ENCODE results near the gene DGKI. TPM values are rescaled to one million over a fixed set of nuclear protein-coding genes. Genes with fewer than 3 reads are reported as not detected.

The DGKI gene
- total RNA-seq, 1 experiment from 2014 or later = not detected

DNA sequence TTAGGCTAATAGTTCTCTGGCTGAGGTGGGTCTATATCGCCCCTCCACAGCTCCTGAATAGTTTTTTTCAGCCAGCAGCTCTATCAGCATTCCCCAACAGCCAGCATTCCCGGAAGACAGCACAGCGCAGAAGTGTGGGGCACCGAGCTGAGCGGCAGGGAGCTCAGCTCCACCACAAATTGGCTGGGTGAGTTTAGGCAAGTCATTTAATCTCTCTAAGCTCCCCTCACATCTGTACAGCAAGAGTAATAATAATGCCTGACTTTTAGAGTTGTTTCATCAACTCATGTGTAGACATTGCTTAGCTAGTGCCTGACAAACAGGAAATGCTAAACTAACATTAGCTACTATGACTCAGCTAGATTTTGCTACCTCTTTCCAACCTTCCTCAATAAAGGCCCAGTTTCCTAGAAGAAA, 255.3 kb downstream of the DGKI start:
- Histone ChIP-seq H3K9me3 (ENCODE audit: control insufficient read depth, insufficient read depth, low read depth, low read length) (no peaks in the 10 kb centered on the region), H3K36me3 (ENCODE audit: control insufficient read depth, insufficient read depth, low read length) (no peaks in the 10 kb centered on the region), H3K4me1 (ENCODE audit: control insufficient read depth, insufficient read depth, low read length) (no peaks in the 10 kb centered on the region), H3K4me3 (ENCODE audit: low read depth in 2 of 2, low read length in 2 of 2) (no peak overlapping the region), H3K27me3 (ENCODE audit: control insufficient read depth, insufficient read depth, low read length) (no peaks in the 10 kb centered on the region), H3K27ac (ENCODE audit: low read length) (no peak overlapping the region)
- CTCF ChIA-PET = no interaction called here
- POLR2A ChIA-PET = no interaction called here
- ATAC-seq (no peak), DNase-seq (ENCODE audit: low read depth, low spot score) (peak; percentile 10)
- BruUV-seq (replicated peaks) = no TSS peak
- intact Hi-C loops (cut with micrococcal nuclease; ENCODE audit: unreplicated experiment) (loop anchor here (10.0 kb wide), 1 partner anchor 427 kb away; no protein-coding TSS in a partner anchor), in situ Hi-C loops (cut with HindIII; ENCODE audit: low pct_unique_long_range_greater_than_20kb, low sequenced_read_pairs) (no loop called here)
- TF ChIP-seq SIN3A (IDR thresholded peaks at IDR 0.05; ENCODE audit: borderline replicate concordance, insufficient read depth, low read depth, low read length) (no peak), TCF7L2 (IDR thresholded peaks at IDR 0.05; ENCODE audit: low read depth, low read length) (no peak), POLR2AphosphoS5 (IDR thresholded peaks at IDR 0.05; ENCODE audit: low read depth, low read length) (no peak)
- TF ChIP-seq, protein P1, sequence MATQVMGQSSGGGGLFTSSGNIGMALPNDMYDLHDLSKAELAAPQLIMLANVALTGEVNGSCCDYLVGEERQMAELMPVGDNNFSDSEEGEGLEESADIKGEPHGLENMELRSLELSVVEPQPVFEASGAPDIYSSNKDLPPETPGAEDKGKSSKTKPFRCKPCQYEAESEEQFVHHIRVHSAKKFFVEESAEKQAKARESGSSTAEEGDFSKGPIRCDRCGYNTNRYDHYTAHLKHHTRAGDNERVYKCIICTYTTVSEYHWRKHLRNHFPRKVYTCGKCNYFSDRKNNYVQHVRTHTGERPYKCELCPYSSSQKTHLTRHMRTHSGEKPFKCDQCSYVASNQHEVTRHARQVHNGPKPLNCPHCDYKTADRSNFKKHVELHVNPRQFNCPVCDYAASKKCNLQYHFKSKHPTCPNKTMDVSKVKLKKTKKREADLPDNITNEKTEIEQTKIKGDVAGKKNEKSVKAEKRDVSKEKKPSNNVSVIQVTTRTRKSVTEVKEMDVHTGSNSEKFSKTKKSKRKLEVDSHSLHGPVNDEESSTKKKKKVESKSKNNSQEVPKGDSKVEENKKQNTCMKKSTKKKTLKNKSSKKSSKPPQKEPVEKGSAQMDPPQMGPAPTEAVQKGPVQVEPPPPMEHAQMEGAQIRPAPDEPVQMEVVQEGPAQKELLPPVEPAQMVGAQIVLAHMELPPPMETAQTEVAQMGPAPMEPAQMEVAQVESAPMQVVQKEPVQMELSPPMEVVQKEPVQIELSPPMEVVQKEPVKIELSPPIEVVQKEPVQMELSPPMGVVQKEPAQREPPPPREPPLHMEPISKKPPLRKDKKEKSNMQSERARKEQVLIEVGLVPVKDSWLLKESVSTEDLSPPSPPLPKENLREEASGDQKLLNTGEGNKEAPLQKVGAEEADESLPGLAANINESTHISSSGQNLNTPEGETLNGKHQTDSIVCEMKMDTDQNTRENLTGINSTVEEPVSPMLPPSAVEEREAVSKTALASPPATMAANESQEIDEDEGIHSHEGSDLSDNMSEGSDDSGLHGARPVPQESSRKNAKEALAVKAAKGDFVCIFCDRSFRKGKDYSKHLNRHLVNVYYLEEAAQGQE (IDR thresholded peaks at IDR 0.05; ENCODE audit: insufficient read depth in 1 of 2, low read depth in 2 of 2, low read length in 1 of 2) = no peak
- TF ChIP-seq, protein P2, sequence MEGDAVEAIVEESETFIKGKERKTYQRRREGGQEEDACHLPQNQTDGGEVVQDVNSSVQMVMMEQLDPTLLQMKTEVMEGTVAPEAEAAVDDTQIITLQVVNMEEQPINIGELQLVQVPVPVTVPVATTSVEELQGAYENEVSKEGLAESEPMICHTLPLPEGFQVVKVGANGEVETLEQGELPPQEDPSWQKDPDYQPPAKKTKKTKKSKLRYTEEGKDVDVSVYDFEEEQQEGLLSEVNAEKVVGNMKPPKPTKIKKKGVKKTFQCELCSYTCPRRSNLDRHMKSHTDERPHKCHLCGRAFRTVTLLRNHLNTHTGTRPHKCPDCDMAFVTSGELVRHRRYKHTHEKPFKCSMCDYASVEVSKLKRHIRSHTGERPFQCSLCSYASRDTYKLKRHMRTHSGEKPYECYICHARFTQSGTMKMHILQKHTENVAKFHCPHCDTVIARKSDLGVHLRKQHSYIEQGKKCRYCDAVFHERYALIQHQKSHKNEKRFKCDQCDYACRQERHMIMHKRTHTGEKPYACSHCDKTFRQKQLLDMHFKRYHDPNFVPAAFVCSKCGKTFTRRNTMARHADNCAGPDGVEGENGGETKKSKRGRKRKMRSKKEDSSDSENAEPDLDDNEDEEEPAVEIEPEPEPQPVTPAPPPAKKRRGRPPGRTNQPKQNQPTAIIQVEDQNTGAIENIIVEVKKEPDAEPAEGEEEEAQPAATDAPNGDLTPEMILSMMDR (IDR thresholded peaks at IDR 0.05) = no peak

DNA sequence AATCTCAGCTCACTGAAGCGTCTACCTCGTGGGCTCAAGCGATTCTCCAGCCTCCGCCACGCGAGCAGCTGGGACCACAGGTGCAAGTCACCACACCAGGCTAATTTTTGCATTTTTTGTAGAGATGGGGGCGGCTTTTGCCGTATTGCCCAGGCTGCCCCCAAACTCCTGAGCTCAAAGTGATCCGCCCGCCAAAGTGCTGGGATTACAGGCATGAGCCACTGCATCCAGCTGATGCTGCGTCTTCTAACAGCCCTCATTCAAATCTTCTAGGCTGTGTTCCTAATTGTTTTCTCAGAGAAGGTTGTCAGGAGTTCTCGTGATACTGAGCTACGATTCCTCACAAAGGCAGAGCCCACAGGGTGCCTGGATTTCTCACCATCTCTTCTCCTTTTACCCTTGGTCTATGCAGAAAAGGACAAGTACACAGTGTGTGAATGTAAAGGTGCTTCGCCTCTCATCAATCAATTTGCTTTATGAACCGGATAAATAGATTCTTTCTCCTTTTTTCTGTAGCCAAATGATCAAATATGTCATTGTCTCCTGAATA, 255.9 kb downstream of the DGKI start:
- Histone ChIP-seq H3K27ac (ENCODE audit: low read length) (no peak overlapping the region), H3K36me3 (ENCODE audit: control insufficient read depth, insufficient read depth, low read length) (no peaks in the 10 kb centered on the region), H3K4me3 (ENCODE audit: low read depth in 2 of 2, low read length in 2 of 2) (no peak overlapping the region), H3K27me3 (ENCODE audit: control insufficient read depth, insufficient read depth, low read length) (no peaks in the 10 kb centered on the region), H3K4me1 (ENCODE audit: control insufficient read depth, insufficient read depth, low read length) (no peaks in the 10 kb centered on the region), H3K9me3 (ENCODE audit: control insufficient read depth, insufficient read depth, low read depth, low read length) (no peaks in the 10 kb centered on the region)
- DNase-seq (ENCODE audit: low read depth, low spot score) (no peak), ATAC-seq (no peak)
- POLR2A ChIA-PET = no interaction called here
- CTCF ChIA-PET = no interaction called here
- BruUV-seq (replicated peaks) = no TSS peak
- intact Hi-C loops (cut with micrococcal nuclease; ENCODE audit: unreplicated experiment) (loop anchor here (10.0 kb wide), 1 partner anchor 426 kb away; no protein-coding TSS in a partner anchor), in situ Hi-C loops (cut with HindIII; ENCODE audit: low pct_unique_long_range_greater_than_20kb, low sequenced_read_pairs) (no loop called here)
- TF ChIP-seq POLR2AphosphoS5 (IDR thresholded peaks at IDR 0.05; ENCODE audit: low read depth, low read length) (no peak), TCF7L2 (IDR thresholded peaks at IDR 0.05; ENCODE audit: low read depth, low read length) (no peak), SIN3A (IDR thresholded peaks at IDR 0.05; ENCODE audit: borderline replicate concordance, insufficient read depth, low read depth, low read length) (no peak)
- TF ChIP-seq, protein P2 (IDR thresholded peaks at IDR 0.05) = no peak
- TF ChIP-seq, protein P1 (IDR thresholded peaks at IDR 0.05; ENCODE audit: insufficient read depth in 1 of 2, low read depth in 2 of 2, low read length in 1 of 2) = no peak
